ENCODE results near the gene TMEM130. TPM values are rescaled to one million over a fixed set of nuclear protein-coding genes. Genes with fewer than 3 reads are reported as not detected.

The TMEM130 gene
- polyA plus RNA-seq, 2 donors, result 0.02 TPM; not detected in 1

- H3K27me3 ChIP-seq (ENCODE audit: control insufficient read depth in 1 of 2, insufficient read depth in 2 of 2, low read length in 2 of 2), result no peaks in the 10 kb centered on the region
Observed at GRCh38 chr7:98823226-98823625, 46.6 kb downstream of the TMEM130 start.

GRCh38 chr7:98821348-98821747 is 48.5 kb downstream of the TMEM130 start:
- Histone ChIP-seq H3K4me3 (ENCODE audit: low read depth in 1 of 2, low read length in 2 of 2) (no peak overlapping the region), H3K9me3 (ENCODE audit: control insufficient read depth in 2 of 2, insufficient read depth in 1 of 2, low read depth in 1 of 2, low read length in 1 of 2) (peaks cover 2% of the 10 kb centered on the region in 2 donors), H3K27ac (ENCODE audit: low read depth in 2 of 2, low read length in 1 of 2) (no peak overlapping the region), H3K27me3 (ENCODE audit: control insufficient read depth in 1 of 2, insufficient read depth in 2 of 2, low read length in 2 of 2) (no peaks in the 10 kb centered on the region), H3K4me1 (ENCODE audit: control insufficient read depth in 2 of 2, insufficient read depth in 2 of 2, low read length in 1 of 2) (peaks cover 2 to 7% of the 10 kb centered on the region in 2 donors), H3K36me3 (ENCODE audit: control insufficient read depth in 2 of 2, insufficient read depth in 2 of 2, low read length in 1 of 2) (no peaks in the 10 kb centered on the region)
- WGBS, 2 donors, result 93 to 97% methylated on average over 1 of the region's 1 CpG

More at GRCh38 chr7:98823226-98823625, 46.6 kb downstream of the TMEM130 start:
- no peak overlapping the region for H3K4me3 ChIP-seq (ENCODE audit: low read depth in 1 of 2, low read length in 2 of 2)
- H3K4me1 ChIP-seq (ENCODE audit: control insufficient read depth in 2 of 2, insufficient read depth in 2 of 2, low read length in 1 of 2), result peaks cover 7 to 11% of the 10 kb centered on the region in 2 donors
- WGBS, 2 donors, result 93 to 97% methylated on average over 4 of the region's 4 CpGs
- no peak overlapping the region for H3K27ac ChIP-seq (ENCODE audit: low read depth in 2 of 2, low read length in 1 of 2)
- peaks cover 2% of the 10 kb centered on the region in 2 donors for H3K9me3 ChIP-seq (ENCODE audit: control insufficient read depth in 2 of 2, insufficient read depth in 1 of 2, low read depth in 1 of 2, low read length in 1 of 2)
- no peaks in the 10 kb centered on the region for H3K36me3 ChIP-seq (ENCODE audit: control insufficient read depth in 2 of 2, insufficient read depth in 2 of 2, low read length in 1 of 2)

DNA sequence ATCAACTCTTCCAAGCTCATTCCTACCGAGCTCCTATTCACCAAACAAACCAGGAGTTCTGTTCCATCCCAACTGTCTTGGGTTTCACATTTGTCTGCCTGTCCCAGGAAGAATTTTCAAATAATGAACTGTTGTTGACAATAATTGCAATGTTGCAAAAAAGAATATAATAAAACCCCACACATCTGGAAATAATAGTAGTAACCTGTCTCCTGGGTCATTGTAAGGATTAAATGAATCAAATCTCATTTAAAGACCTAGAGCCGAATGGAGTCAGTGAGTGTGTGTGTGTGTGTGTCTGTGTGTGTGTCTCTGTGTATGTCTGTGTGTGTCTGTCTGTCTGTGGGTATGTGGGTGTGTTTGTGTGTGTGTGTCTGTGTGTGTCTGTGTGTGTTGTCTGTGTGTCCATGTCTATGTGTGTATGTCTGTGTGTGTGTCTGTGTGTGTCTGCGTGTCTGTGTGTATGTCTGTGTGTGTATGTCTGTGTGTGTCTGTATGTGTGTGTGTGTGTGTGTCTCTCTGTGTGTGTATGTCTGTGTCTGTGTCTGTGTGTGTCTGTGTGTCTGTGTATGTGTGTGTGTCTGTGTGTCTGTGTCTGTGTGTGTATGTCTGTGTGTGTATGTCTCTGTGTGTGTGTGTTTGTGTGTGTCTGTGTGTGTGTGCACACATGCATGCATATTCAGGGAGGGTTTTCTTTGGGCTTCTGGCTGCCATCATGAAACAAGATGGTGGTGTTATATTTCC is 52.7 kb downstream of the TMEM130 start:
- Histone ChIP-seq H3K36me3 (ENCODE audit: control insufficient read depth in 2 of 2, insufficient read depth in 2 of 2, low read length in 1 of 2) (no peaks in the 10 kb centered on the region), H3K27me3 (ENCODE audit: control insufficient read depth in 1 of 2, insufficient read depth in 2 of 2, low read length in 2 of 2) (no peaks in the 10 kb centered on the region), H3K27ac (ENCODE audit: low read depth in 2 of 2, low read length in 1 of 2) (no peak overlapping the region), H3K9me3 (ENCODE audit: control insufficient read depth in 2 of 2, insufficient read depth in 1 of 2, low read depth in 1 of 2, low read length in 1 of 2) (peaks cover 0 to 2% of the 10 kb centered on the region in 2 donors), H3K4me1 (ENCODE audit: control insufficient read depth in 2 of 2, insufficient read depth in 2 of 2, low read length in 1 of 2) (no peaks in the 10 kb centered on the region), H3K4me3 (ENCODE audit: low read depth in 1 of 2, low read length in 2 of 2) (no peak overlapping the region)
- WGBS, 2 donors, result 75 to 81% methylated on average over 3 of the region's 3 CpGs

DNA sequence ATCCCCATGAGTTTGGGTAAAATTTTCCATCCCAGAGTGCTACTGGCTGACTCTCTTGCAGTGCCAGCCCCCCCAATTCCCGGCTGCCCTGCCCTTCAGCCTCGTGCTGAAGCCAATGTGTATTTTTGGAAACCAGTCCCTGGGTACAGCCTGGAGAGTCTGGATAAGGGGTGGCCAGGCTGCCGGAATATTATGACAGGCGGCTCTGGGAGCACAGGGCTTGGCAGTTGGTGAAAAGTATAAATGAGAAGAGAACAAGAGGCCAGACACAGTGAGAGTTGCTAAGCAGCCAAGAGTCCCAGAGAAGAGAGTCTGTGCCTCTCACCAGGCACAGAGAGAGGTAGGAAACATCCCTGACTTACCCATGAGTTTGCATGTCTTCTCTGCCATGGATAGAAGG is 53.6 kb downstream of the TMEM130 start:
- Histone ChIP-seq H3K4me1 (ENCODE audit: control insufficient read depth in 2 of 2, insufficient read depth in 2 of 2, low read length in 1 of 2) (no peaks in the 10 kb centered on the region), H3K27me3 (ENCODE audit: control insufficient read depth in 1 of 2, insufficient read depth in 2 of 2, low read length in 2 of 2) (no peaks in the 10 kb centered on the region), H3K9me3 (ENCODE audit: control insufficient read depth in 2 of 2, insufficient read depth in 1 of 2, low read depth in 1 of 2, low read length in 1 of 2) (peaks cover 2% of the 10 kb centered on the region in 2 donors), H3K4me3 (ENCODE audit: low read depth in 1 of 2, low read length in 2 of 2) (no peak overlapping the region), H3K27ac (ENCODE audit: low read depth in 2 of 2, low read length in 1 of 2) (no peak overlapping the region), H3K36me3 (ENCODE audit: control insufficient read depth in 2 of 2, insufficient read depth in 2 of 2, low read length in 1 of 2) (no peaks in the 10 kb centered on the region)
- 60 to 64% methylated on average over 4 of the region's 4 CpGs for WGBS, 2 donors

GRCh38 chr7:98815313-98815712 is 54.5 kb downstream of the TMEM130 start:
- H3K4me3 ChIP-seq (ENCODE audit: low read depth in 1 of 2, low read length in 2 of 2), result no peak overlapping the region
- no peaks in the 10 kb centered on the region for H3K4me1 ChIP-seq (ENCODE audit: control insufficient read depth in 2 of 2, insufficient read depth in 2 of 2, low read length in 1 of 2)
- H3K27me3 ChIP-seq (ENCODE audit: control insufficient read depth in 1 of 2, insufficient read depth in 2 of 2, low read length in 2 of 2), result no peaks in the 10 kb centered on the region
- H3K36me3 ChIP-seq (ENCODE audit: control insufficient read depth in 2 of 2, insufficient read depth in 2 of 2, low read length in 1 of 2), result no peaks in the 10 kb centered on the region
- WGBS, 2 donors, result 68 to 84% methylated on average over 1 of the region's 1 CpG
- peaks cover 3 to 6% of the 10 kb centered on the region in 2 donors for H3K9me3 ChIP-seq (ENCODE audit: control insufficient read depth in 2 of 2, insufficient read depth in 1 of 2, low read depth in 1 of 2, low read length in 1 of 2)
- H3K27ac ChIP-seq (ENCODE audit: low read depth in 2 of 2, low read length in 1 of 2), result no peak overlapping the region

- peaks cover 3 to 13% of the 10 kb centered on the region in 2 donors for H3K9me3 ChIP-seq (ENCODE audit: control insufficient read depth in 2 of 2, insufficient read depth in 1 of 2, low read depth in 1 of 2, low read length in 1 of 2)
- WGBS, 2 donors, result 90 to 94% methylated on average over 1 of the region's 1 CpG
- H3K4me3 ChIP-seq (ENCODE audit: low read depth in 1 of 2, low read length in 2 of 2), result no peak overlapping the region
- no peaks in the 10 kb centered on the region for H3K36me3 ChIP-seq (ENCODE audit: control insufficient read depth in 2 of 2, insufficient read depth in 2 of 2, low read length in 1 of 2)
- H3K27me3 ChIP-seq (ENCODE audit: control insufficient read depth in 1 of 2, insufficient read depth in 2 of 2, low read length in 2 of 2), result no peaks in the 10 kb centered on the region
- no peak overlapping the region for H3K27ac ChIP-seq (ENCODE audit: low read depth in 2 of 2, low read length in 1 of 2)
- H3K4me1 ChIP-seq (ENCODE audit: control insufficient read depth in 2 of 2, insufficient read depth in 2 of 2, low read length in 1 of 2), result no peaks in the 10 kb centered on the region
Observed at GRCh38 chr7:98811299-98811698, 58.5 kb downstream of the TMEM130 start.

GRCh38 chr7:98810153-98810802 is 59.5 kb downstream of the TMEM130 start:
- Histone ChIP-seq H3K36me3 (ENCODE audit: control insufficient read depth in 2 of 2, insufficient read depth in 2 of 2, low read length in 1 of 2) (no peaks in the 10 kb centered on the region), H3K27me3 (ENCODE audit: control insufficient read depth in 1 of 2, insufficient read depth in 2 of 2, low read length in 2 of 2) (no peaks in the 10 kb centered on the region), H3K4me1 (ENCODE audit: control insufficient read depth in 2 of 2, insufficient read depth in 2 of 2, low read length in 1 of 2) (no peaks in the 10 kb centered on the region), H3K4me3 (ENCODE audit: low read depth in 1 of 2, low read length in 2 of 2) (no peak overlapping the region), H3K9me3 (ENCODE audit: control insufficient read depth in 2 of 2, insufficient read depth in 1 of 2, low read depth in 1 of 2, low read length in 1 of 2) (peaks cover 3 to 13% of the 10 kb centered on the region in 2 donors), H3K27ac (ENCODE audit: low read depth in 2 of 2, low read length in 1 of 2) (no peak overlapping the region)
- 63 to 70% methylated on average over 9 of the region's 9 CpGs for WGBS, 2 donors

- no peak overlapping the region for H3K4me3 ChIP-seq (ENCODE audit: low read depth in 1 of 2, low read length in 2 of 2)
- 75 to 76% methylated on average over 7 of the region's 7 CpGs for WGBS, 2 donors
- no peaks in the 10 kb centered on the region for H3K36me3 ChIP-seq (ENCODE audit: control insufficient read depth in 2 of 2, insufficient read depth in 2 of 2, low read length in 1 of 2)
- no peak overlapping the region for H3K27ac ChIP-seq (ENCODE audit: low read depth in 2 of 2, low read length in 1 of 2)
- no peaks in the 10 kb centered on the region for H3K27me3 ChIP-seq (ENCODE audit: control insufficient read depth in 1 of 2, insufficient read depth in 2 of 2, low read length in 2 of 2)
- no peaks in the 10 kb centered on the region for H3K4me1 ChIP-seq (ENCODE audit: control insufficient read depth in 2 of 2, insufficient read depth in 2 of 2, low read length in 1 of 2)
- peaks cover 3 to 13% of the 10 kb centered on the region in 2 donors for H3K9me3 ChIP-seq (ENCODE audit: control insufficient read depth in 2 of 2, insufficient read depth in 1 of 2, low read depth in 1 of 2, low read length in 1 of 2)
Observed at GRCh38 chr7:98808751-98809460, 60.9 kb downstream of the TMEM130 start.

- Histone ChIP-seq H3K27ac (ENCODE audit: low read depth in 2 of 2, low read length in 1 of 2) (no peak overlapping the region), H3K27me3 (ENCODE audit: control insufficient read depth in 1 of 2, insufficient read depth in 2 of 2, low read length in 2 of 2) (no peaks in the 10 kb centered on the region), H3K36me3 (ENCODE audit: control insufficient read depth in 2 of 2, insufficient read depth in 2 of 2, low read length in 1 of 2) (no peaks in the 10 kb centered on the region), H3K4me3 (ENCODE audit: low read depth in 1 of 2, low read length in 2 of 2) (no peak overlapping the region), H3K9me3 (ENCODE audit: control insufficient read depth in 2 of 2, insufficient read depth in 1 of 2, low read depth in 1 of 2, low read length in 1 of 2) (peaks cover 3 to 13% of the 10 kb centered on the region in 2 donors), H3K4me1 (ENCODE audit: control insufficient read depth in 2 of 2, insufficient read depth in 2 of 2, low read length in 1 of 2) (no peaks in the 10 kb centered on the region)
- WGBS, 2 donors, result 51 to 52% methylated on average over 11 of the region's 11 CpGs
Observed at GRCh38 chr7:98807068-98808048, 62.5 kb downstream of the TMEM130 start.
